Measurements from ENCODE around the gene SIPA1L3. TPM values are rescaled to one million over a fixed set of nuclear protein-coding genes. Genes with fewer than 3 reads are reported as not detected.
"Not testable (repeated sequence)": the region's sequence is repeated elsewhere in the genome, so short reads cannot be mapped to it uniquely, and the experiment has no call there.

SIPA1L3 gene
- total RNA-seq, 2 donors from 2014 or later, result 42.8 to 48.2 TPM

- Histone ChIP-seq H3K27me3 (ENCODE audit: control insufficient read depth, insufficient read depth, low read length, poor library complexity, severe bottlenecking) (no peaks in the 10 kb centered on the region), H3K36me3 (ENCODE audit: control insufficient read depth, insufficient read depth, low read length) (no peaks in the 10 kb centered on the region), H3K9ac (ENCODE audit: extremely low read depth, low read length, poor library complexity, severe bottlenecking) (no peak overlapping the region), H3K9me3 (ENCODE audit: control insufficient read depth, low read length) (no peaks in the 10 kb centered on the region), H3K27ac (ENCODE audit: low read depth, low read length) (no peak overlapping the region), H3K4me1 (ENCODE audit: control insufficient read depth, insufficient read depth, low read length) (peaks cover under 1% of the 10 kb centered on the region), H3K4me3 (ENCODE audit: low read length) (no peak overlapping the region)
- Mint-ChIP-seq H3K4me3 (no peak overlapping the region), H3K36me3 (ENCODE audit: low read depth) (peaks cover 10% of the 10 kb centered on the region), H3K4me1 (peaks cover 13% of the 10 kb centered on the region), H3K27ac (peak overlapping the region; percentile 66), H3K27me3 (ENCODE audit: insufficient read depth) (no peaks in the 10 kb centered on the region), H3K9me3 (no peaks in the 10 kb centered on the region)
- TF ChIP-seq CTCF (conservative IDR thresholded peaks at IDR 0.05), result no peak
- WGBS, 2 experiments (ENCODE audit: insufficient coverage in 1 of 2, insufficient read length in 1 of 2), result 95 to 97% methylated on average over 6 of the region's 6 CpGs
- DNase-seq, result no peak
Observed at GRCh38 chr19:38068826-38069225, 161.8 kb downstream of the SIPA1L3 start.

- Mint-ChIP-seq H3K36me3 (ENCODE audit: low read depth) (peaks cover 10% of the 10 kb centered on the region), H3K4me3 (no peak overlapping the region)
- no peak overlapping the region for H3K9ac ChIP-seq (ENCODE audit: extremely low read depth, low read length, poor library complexity, severe bottlenecking)
Observed at GRCh38 chr19:38070573-38070972, 163.6 kb downstream of the SIPA1L3 start.

GRCh38 chr19:38071054-38071453 lies 164.0 kb downstream of the SIPA1L3 start:
- H3K9me3 ChIP-seq (ENCODE audit: control insufficient read depth, low read length); H3K4me1 ChIP-seq (ENCODE audit: control insufficient read depth, insufficient read depth, low read length); H3K36me3 ChIP-seq (ENCODE audit: control insufficient read depth, insufficient read depth, low read length); H3K9ac ChIP-seq (ENCODE audit: extremely low read depth, low read length, poor library complexity, severe bottlenecking); H3K27me3 Mint-ChIP-seq (ENCODE audit: insufficient read depth); H3K4me3 ChIP-seq (ENCODE audit: low read length); H3K27ac Mint-ChIP-seq; H3K27me3 ChIP-seq (ENCODE audit: control insufficient read depth, insufficient read depth, low read length, poor library complexity, severe bottlenecking); H3K4me3 Mint-ChIP-seq; DNase-seq; H3K36me3 Mint-ChIP-seq (ENCODE audit: low read depth); H3K9me3 Mint-ChIP-seq; H3K27ac ChIP-seq (ENCODE audit: low read depth, low read length): not testable (repeated sequence)
- peaks cover 19% of the 10 kb centered on the region for H3K4me1 Mint-ChIP-seq
- WGBS, 2 experiments (ENCODE audit: insufficient coverage in 1 of 2, insufficient read length in 1 of 2), result 93 to 97% methylated on average over 4 to 6 of the region's 6 CpGs

More at GRCh38 chr19:38070573-38070972, 163.6 kb downstream of the SIPA1L3 start:
- Mint-ChIP-seq H3K27me3 (ENCODE audit: insufficient read depth) (no peaks in the 10 kb centered on the region), H3K27ac (peak overlapping the region; percentile 50), H3K9me3 (peaks cover 4% of the 10 kb centered on the region), H3K4me1 (peaks cover 19% of the 10 kb centered on the region)
- Histone ChIP-seq H3K27me3 (ENCODE audit: control insufficient read depth, insufficient read depth, low read length, poor library complexity, severe bottlenecking) (no peaks in the 10 kb centered on the region), H3K27ac (ENCODE audit: low read depth, low read length) (no peak overlapping the region), H3K4me3 (ENCODE audit: low read length) (no peak overlapping the region), H3K9me3 (ENCODE audit: control insufficient read depth, low read length) (no peaks in the 10 kb centered on the region), H3K36me3 (ENCODE audit: control insufficient read depth, insufficient read depth, low read length) (no peaks in the 10 kb centered on the region), H3K4me1 (ENCODE audit: control insufficient read depth, insufficient read depth, low read length) (peaks cover 6% of the 10 kb centered on the region)
- DNase-seq, result no peak
- TF ChIP-seq CTCF (conservative IDR thresholded peaks at IDR 0.05), result no peak
- 90 to 91% methylated on average over 1 to 3 of the region's 3 CpGs for WGBS, 2 experiments (ENCODE audit: insufficient coverage in 1 of 2, insufficient read length in 1 of 2)

GRCh38 chr19:38071647-38072046 lies 164.6 kb downstream of the SIPA1L3 start:
- H3K4me1 ChIP-seq (ENCODE audit: control insufficient read depth, insufficient read depth, low read length), result peaks cover 6% of the 10 kb centered on the region
- Mint-ChIP-seq H3K4me3 (no peak overlapping the region), H3K9me3 (peaks cover 7% of the 10 kb centered on the region), H3K27me3 (ENCODE audit: insufficient read depth) (no peaks in the 10 kb centered on the region), H3K36me3 (ENCODE audit: low read depth) (peaks cover 16% of the 10 kb centered on the region), H3K27ac (no peak overlapping the region), H3K4me1 (peaks cover 19% of the 10 kb centered on the region)
- H3K4me3 ChIP-seq (ENCODE audit: low read length), result no peak overlapping the region
- 89 to 100% methylated on average over 4 to 5 of the region's 5 CpGs for WGBS, 2 experiments (ENCODE audit: insufficient coverage in 1 of 2, insufficient read length in 1 of 2)
- no peak overlapping the region for H3K9ac ChIP-seq (ENCODE audit: extremely low read depth, low read length, poor library complexity, severe bottlenecking)
- DNase-seq, result no peak
- no peaks in the 10 kb centered on the region for H3K27me3 ChIP-seq (ENCODE audit: control insufficient read depth, insufficient read depth, low read length, poor library complexity, severe bottlenecking)
- TF ChIP-seq CTCF (conservative IDR thresholded peaks at IDR 0.05), result no peak
- H3K36me3 ChIP-seq (ENCODE audit: control insufficient read depth, insufficient read depth, low read length), result no peaks in the 10 kb centered on the region
- no peak overlapping the region for H3K27ac ChIP-seq (ENCODE audit: low read depth, low read length)
- no peaks in the 10 kb centered on the region for H3K9me3 ChIP-seq (ENCODE audit: control insufficient read depth, low read length)
